ENCODE results near the gene INPP5A.
"Not testable (repeated sequence)": the region's sequence is repeated elsewhere in the genome, so short reads cannot be mapped to it uniquely, and the experiment has no call there.

The INPP5A gene

GRCh38 chr10:132777441-132777840, 239.9 kb downstream of the INPP5A start:
- DNase-seq = no peak

DNA sequence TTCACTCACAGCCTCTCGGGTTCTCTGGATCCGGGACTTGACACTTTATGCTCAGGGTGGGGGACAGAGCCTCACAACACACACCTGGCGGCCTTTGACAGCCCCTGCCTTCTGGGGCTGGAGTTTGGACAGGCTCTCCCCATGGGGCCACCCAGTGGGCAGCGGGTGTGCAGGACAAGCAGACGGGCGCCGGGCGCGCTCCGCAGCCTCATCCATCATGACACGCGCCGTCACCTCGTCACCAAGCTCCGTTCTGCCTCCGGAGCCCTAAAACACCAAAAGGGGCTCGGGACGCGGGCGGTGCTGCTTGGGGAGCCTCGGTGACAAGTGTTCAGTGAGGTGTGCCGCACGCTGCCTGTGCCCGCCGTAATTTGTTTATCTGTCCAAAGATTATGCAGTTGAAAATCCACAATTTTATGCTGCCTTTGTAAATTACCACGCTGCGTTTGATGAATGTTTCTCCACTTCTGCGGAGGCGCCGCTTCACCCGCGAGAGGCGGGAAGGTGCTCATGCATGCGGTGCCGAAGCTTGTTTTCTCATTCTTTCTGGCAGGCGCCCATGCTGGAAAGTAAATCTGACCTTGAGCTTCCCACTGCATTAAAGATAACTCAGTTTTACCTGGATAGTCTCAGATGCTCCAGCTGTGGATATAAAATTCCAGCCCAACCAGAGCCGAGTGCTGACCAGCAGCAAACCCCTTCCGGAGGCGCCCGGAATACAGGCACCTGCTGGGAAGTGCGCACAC, 242.1 kb downstream of the INPP5A start:
- DNase-seq = no peak

GRCh38 chr10:132780356-132780755, 242.8 kb downstream of the INPP5A start:
- DNase-seq = no peak

GRCh38 chr10:132781556-132781955, 244.0 kb downstream of the INPP5A start:
- no peak for DNase-seq

- DNase-seq = no peak
Measured at GRCh38 chr10:132783165-132783939, 245.8 kb downstream of the INPP5A start.

DNA sequence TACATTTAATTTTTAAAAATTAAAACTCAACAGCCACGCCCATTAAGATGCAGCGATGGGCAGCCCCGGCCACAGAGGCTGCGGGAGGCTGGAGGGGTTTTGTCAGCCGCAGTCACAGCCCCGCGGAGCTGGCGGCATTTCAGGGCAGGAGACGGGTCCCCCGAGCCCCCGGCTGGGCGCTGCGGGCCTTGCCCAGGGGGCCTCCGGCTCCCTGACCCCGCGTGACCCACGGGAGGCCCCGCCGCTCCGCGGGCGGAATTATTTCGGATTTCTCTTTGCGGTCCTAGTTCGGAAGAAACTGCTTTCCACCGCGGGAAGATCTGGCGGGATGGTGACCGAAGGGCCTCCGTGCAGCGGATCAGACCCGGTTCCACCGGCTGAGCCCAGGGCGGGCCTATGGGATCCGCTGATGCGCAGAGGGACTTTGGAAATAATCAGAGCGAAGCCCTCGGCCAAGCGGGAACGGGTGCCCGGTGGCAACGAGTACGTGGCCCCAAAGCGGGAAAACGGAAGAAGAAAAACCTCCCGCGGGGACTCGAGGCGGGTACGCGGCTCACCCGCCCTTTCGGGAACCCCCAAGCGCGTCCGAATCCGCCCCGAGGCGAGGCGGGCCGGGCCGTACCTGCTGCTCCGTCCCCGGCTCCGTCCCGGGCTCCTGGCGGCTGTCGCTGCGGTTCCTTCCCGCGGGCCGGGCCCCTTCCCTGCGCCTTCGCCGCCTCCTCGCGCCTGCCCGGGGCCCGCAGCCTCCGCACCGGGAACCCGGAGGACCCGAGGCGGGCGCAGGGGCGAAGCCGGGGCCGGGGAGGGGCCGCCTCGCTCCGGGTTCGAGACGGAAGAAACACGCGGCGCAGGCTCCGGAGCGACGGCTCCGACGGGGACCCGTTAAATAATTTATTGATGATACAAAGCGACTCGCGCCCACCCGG, 246.6 kb downstream of the INPP5A start:
- no peak for DNase-seq

GRCh38 chr10:132784866-132785722, 247.5 kb downstream of the INPP5A start:
- DNase-seq = no peak

GRCh38 chr10:132785723-132786475, 248.3 kb downstream of the INPP5A start, which contains the start of gene NKX6-2:
Gene NKX6-2 (minus strand): TSS chr10:132786147. CDS start chr10:132785948, 199 bp downstream.
- DNase-seq = no peak

DNA sequence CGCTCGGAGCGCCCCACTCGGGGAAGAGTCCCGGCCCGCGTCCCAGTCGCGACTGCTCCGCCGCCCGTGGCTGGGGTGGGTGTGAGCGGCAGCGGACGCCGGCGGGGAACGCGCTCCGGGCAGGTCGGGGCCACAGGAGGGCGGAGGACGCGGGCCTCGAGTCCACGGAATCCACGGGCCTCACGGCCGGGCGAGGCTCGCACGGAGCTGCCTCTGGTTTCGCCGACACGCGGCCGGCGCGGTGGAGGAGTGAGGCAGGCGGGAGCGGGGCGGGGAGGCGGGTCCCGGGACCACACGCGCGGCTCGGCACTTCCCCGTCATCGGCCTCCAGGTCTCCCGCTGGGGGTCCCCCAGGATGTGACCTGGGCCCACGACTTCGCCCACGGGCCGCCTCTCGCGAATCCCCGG, 248.9 kb downstream of the INPP5A start:
- DNase-seq = no peak

- DNase-seq = no peak
Measured at GRCh38 chr10:132786884-132787494, 249.4 kb downstream of the INPP5A start.

- DNase-seq = no peak
Measured at GRCh38 chr10:132787495-132788179, 250.1 kb downstream of the INPP5A start.

DNA sequence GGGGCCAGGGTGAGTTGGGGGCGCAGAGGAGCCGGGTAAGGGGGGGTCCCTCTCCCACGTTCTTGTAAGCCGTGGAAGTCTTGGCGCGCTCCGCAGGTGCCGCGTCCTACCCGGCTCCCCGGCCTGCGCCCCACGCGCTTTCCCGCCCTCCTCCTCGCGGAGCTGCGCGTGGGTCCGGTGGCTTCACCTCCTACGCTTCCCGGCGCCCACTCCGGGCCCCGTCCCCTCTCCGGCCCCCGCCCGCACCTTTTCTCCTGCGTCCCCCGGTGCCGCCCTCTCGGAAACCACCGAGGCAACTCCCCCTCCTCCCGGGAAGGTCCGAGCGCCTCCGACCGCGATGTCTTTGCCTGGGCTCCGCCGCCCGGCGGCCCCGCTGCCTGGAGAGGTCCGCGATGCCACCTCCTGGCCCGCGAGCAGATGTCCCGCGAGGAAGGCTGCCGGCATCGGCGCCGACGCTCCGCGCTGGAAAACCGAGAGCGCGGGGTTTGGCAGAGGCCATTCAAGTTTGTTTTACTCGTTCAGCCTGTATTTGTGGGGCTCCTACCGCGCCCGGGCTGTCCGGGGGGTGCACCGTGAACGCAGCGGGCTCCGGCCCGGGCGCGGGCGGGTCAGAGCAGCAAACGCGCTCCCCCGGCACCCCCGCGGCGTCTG, 250.7 kb downstream of the INPP5A start:
- DNase-seq = no peak

GRCh38 chr10:132788831-132789219, 251.2 kb downstream of the INPP5A start:
- no peak for DNase-seq

GRCh38 chr10:132789659-132790148, 252.1 kb downstream of the INPP5A start:
- no peak for DNase-seq

- DNase-seq = no peak
Measured at GRCh38 chr10:132790470-132790869, 252.9 kb downstream of the INPP5A start.

- no peak for DNase-seq
Measured at GRCh38 chr10:132790934-132791829, 253.6 kb downstream of the INPP5A start.

- not testable (repeated sequence) for DNase-seq
Measured at GRCh38 chr10:132792099-132792498, 254.5 kb downstream of the INPP5A start.

- DNase-seq = no peak
Measured at GRCh38 chr10:132792796-132793195, 255.2 kb downstream of the INPP5A start.

Data from CD4-positive, alpha-beta T cell treated with Interleukin-4 for 4 hours (primary cell).